Adipose tissue (tissue), 3 donors: Measurements from ENCODE around the gene C4orf50. TPM values are rescaled to one million over a fixed set of nuclear protein-coding genes. Genes with fewer than 3 reads are reported as not detected.
"Not testable (repeated sequence)": the region's sequence is repeated elsewhere in the genome, so short reads cannot be mapped to it uniquely, and the experiment has no call there.

Source experiments
- H3K27ac ChIP-seq: one replicate; pipeline ENCODE4 v1.5.1; 2013; ENCODE audit warnings: low read depth, low read length
- WGBS, 3 donors: extraction: QIAGEN DNeasy Blood & Tissue Kit; methylation state at CpG; one replicate each; pipeline ENCODE4 v1.1.7; 2013; 5-methylcytosine and 5-hydroxymethylcytosine counted together
- polyA plus RNA-seq, 3 donors: library from polyadenylated mRNA; stranded (reverse); fragments of 200-250 nt; gene quantifications; one replicate each; pipeline ENCODE4 v1.2.3, GENCODE V29; 2013
- donor health status: healthy with polysubstance abuse.
- donor health status: Bipolar disorder and iron deficiency.
- donor health status: healthy.

Gene C4orf50
- polyA plus RNA-seq, 3 donors: 0.01 to 0.03 TPM; not detected in 1

DNA sequence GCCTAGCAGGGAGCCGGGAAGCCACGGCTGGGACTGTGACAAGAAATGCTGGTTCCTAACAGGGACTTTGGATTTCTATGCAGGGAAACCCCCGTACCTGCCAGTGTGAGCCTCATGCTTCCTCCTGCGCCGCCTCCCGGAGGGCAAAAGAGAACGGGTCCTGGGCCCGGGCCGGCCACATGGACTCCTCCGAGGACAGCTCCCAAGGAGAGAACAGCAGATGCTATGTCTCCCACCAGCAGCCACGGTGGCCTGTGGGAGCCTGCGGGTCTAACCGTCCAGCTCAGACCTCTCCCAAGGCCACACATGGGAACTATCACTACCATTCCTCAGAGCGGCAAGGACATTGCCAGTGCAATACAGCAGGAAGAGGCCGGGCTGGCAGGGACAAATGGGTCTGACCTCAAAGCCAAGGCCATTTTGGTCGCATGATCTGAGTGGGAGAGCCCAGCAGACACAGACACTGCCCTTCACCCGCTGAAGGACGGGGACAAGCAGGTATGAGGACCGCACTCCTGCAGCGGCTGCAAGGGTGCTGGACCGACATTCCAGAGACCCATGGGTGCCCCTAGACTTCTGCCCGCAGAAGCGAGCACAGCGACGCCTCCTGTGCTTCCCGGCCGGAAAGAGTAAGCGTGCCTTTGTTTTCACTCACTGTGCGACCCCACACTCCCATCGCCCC, 4.5 kb upstream of the C4orf50 start:
- no peak overlapping the region for H3K27ac ChIP-seq
- 56 to 85% (median 81%) methylated on average over 30 of the region's 30 CpGs for WGBS, 3 donors

DNA sequence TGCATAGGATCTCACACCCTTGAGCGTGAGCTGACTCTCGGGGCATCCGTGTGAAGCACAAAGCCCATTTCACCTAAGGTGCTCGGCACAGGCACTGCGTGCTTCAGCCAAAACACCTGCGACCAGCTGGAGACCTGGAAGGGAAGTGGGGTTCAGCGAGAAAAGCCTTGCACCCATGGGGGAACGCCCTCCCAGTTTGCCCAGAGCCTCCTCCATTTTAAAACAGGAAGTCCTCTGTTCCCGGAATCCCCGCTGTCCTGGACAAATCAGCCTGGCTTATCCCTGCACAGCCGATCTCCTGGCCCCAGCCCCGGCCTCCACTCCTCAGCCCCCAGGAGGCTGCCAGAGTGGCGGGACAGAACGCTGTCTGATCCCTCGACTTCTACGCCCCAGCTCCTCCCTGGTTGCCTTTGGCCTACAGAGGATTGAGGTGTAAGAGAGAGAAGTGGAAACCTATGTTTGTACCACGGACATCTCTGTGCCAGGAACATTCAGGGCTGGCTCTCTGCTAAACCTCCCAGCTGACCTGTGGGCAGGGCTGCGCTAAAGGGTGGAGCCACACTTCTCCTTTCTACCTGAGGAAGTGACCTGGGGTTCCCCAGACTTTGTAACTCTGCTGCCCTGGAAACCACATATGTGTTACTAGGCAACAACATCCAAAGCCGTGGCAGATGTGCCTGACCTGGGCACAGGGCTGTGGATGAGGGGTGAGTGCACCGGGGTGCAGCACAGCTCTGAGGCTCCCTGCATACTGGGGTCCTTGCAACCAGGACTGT, 3.8 kb upstream of the C4orf50 start:
- WGBS, 3 donors: 75 to 81% (median 79%) methylated on average over 20 of the region's 20 CpGs
- H3K27ac ChIP-seq: no peak overlapping the region

DNA sequence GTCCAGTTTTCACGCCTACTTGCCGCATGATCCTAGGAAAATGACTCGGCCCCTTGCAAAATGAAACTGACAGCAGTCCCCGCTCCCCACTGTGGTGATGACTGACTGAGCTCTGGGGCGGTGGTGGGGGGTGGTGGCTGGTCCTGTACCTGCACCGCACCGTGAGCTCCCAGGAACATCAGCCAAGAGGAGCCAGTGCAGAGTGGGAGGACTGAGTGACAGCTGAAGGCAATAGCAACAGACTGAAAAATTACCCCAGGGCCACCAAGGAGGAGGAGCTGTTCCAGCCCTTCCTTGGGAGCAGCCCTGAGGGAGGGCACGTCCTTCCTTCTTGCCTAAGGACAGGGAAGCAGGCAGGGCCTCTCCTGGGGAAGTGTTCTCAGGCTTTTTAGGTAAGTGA, 2.4 kb upstream of the C4orf50 start:
- WGBS, 3 donors: 63 to 83% (median 81%) methylated on average over 8 of the region's 8 CpGs
- H3K27ac ChIP-seq: no peak overlapping the region

DNA sequence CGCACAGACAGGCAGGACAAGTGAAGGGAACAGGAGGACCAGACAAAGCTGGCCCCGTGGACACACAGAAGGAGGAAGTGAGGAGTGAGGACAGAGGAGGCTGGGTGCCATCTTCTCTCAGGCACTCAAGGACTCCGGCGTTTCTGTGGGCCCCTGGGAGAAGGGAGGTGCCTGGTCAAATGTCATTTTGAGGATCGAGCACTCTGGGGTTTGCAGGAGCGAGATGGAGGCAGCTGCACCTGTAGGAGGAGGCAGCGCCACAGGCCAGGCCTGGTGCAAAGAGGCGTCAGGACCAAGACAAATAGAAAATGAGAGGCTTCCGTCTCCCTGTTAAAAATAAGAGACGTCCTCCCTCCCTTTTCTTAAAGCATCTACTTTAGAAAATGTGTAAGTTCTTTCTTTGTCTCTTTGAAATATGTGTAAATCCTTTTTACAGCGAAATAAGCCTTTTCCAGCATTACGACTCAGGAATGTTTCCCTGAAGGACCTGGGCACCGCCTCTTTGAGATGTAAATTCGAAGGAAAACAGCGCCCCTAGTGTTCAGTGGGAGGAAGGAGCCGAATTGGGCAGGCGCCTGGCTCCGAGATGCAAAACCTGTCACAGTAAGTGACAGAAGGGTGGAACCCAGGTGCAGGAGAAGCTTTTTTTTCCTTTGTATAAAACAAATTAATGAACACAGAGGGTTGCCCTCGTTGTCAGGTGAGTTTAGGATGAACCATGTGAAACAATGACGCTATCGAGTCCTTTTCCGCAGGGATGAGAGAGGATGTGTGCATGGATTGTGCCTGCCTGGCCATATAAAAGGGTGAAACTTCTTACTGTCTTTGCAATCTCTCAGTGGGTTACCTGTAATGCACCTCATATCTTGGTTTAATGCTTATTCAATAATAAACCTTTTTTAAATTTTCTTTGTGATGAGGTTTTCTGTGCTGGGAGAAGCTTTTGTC, 1.4 kb upstream of the C4orf50 start:
- no peak overlapping the region for H3K27ac ChIP-seq
- 34 to 39% (median 36%) methylated on average over 22 of the region's 22 CpGs for WGBS, 3 donors

DNA sequence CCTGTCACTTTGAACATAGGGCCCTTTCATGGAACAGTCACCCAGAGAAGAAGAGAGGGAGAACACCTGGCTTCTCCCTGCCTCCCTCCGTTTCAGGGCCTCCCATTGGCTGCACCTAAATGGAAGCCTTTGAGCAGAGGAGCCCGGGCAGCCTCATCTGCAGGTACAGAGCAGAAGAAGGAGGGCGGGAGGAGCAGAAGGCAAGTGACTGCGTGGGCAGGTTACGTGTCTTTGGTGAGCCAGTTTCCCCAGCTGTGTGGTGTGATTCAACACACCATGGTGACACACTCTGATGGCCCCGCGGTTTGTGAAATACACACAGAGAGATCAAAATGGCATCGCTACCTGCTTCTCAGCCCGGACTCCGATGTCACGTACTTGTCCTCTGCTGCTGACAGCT, 431 bp downstream of the C4orf50 start:
- no peak overlapping the region for H3K27ac ChIP-seq
- 82 to 87% (median 85%) methylated on average over 11 of the region's 11 CpGs for WGBS, 3 donors

DNA sequence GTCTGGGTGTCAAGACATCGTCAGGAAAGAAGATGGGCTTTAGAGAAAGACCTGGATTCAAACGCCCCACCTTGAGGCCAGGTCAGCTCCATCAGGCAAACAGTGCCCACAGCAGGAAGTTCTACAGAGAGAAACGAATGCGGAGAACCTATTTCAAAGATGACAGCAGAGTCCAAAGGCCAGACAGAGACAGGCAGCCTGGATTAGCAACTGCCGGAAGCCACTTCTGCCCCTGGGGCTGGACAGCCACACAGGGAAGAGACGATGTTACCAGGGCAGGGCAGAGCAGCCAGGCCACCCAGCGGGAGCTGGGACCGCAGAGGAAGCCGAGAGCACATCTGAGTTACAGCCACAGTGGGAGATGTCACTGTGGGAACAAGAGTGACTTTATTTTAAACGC, 1.2 kb downstream of the C4orf50 start:
- WGBS, 3 donors: 53 to 76% (median 65%) methylated on average over 10 of the region's 10 CpGs
- H3K27ac ChIP-seq: no peak overlapping the region

DNA sequence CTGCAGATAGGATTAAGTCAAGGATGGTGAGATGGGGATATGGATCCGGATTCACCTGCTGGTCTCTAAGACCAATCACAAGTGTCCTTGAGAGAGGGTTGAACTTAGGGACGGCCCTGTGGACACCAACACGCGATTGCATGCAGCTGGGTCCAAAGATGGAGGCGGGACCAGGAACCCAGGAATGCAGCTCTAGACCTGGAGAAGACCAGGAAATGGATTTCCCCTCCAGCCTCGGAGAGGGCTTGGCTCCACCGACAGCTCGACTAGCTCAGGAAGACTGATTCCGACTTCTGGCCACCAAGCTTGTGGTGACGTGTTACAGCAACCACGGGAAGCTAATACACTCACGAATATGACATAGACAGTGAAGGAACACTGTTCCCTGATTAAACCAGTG, 4.7 kb downstream of the C4orf50 start:
- no peak overlapping the region for H3K27ac ChIP-seq
- WGBS, 3 donors: 73 to 83% (median 83%) methylated on average over 12 of the region's 12 CpGs

DNA sequence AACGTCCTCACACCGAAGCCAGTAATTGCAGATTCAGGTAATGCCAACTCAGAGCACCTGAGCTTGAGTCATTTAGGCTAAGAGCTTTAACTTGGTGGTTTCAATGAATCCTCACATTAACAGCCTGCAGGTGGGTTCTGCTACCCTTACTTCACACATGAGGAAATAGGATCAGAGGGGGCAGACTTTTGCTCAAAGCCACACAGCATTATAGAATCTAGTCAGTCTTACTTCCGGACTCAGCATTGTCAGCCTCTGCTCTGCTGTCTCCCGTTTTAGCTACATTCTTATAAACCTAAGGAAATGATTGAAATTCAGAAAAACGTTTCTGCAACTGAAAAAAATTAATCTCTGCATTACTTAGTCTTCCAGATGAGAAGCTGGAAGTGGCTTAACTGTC, 6.0 kb downstream of the C4orf50 start:
- no peak overlapping the region for H3K27ac ChIP-seq
- 53 to 65% (median 54%) methylated on average over 5 of the region's 5 CpGs for WGBS, 3 donors

DNA sequence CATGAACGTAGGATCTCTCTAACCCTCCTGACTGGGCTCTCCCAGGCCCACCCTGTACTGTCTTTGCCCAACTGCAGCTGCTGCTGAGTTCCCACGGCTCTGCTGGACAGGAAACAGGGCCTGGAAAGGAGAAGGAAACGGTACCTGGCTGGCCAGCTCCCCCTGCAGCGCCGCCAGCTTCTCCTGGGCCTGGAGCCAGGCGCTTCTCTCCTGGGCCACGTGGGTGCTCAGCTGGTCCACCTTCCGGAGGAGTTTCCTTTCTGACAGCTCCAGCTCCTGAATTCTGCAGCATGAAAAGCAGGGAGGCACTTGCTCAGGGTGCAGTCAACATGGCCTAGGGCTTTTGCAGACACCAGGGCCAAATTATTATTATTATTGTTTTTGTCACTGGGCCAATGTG, 6.5 kb downstream of the C4orf50 start:
- WGBS, 3 donors: 1 to 3% (median 2%) methylated on average over 8 of the region's 8 CpGs
- no peak overlapping the region for H3K27ac ChIP-seq

DNA sequence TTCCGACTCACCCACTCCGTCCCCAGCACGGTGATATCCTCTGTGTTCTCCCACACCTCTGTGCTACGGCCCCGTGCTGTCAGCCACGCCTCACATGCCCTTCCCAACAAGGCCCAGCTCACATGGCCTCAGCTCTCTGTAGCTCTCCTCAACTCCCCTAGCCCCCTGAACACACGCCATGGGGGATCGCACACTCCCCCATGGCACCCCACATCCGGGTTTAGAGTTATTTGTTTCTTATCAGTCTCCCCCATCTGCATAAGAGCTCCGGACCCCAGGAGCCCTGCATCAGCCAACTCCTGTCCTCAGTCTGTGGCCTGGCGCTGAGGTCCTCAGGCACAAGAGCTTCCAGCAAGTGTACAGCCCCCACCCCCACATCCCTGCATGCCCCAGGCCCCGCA, 7.0 kb downstream of the C4orf50 start:
- H3K27ac ChIP-seq: no peak overlapping the region
- 27 to 50% (median 34%) methylated on average over 11 to 12 of the region's 12 CpGs for WGBS, 3 donors

DNA sequence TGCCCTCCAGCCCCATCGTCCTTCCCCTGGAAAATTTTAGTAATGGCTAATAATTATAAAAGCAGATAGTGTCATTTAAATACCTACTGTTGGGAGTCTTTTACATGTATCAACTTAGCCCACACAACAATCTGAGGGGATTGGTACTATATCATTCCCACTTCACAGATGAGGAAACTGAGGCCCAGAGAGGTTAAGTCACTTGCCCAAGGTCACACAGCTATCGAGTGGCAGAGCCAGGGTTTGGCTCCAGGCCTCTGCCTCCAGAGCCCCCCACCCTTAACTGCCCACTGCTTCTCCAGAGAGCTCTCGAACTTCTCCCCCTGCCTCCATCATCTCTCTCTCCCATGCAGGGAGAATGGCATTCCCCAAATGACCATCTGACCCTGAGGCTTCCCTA, 7.4 kb downstream of the C4orf50 start:
- WGBS, 3 donors: 66 to 81% (median 72%) methylated on average over 3 of the region's 3 CpGs
- no peak overlapping the region for H3K27ac ChIP-seq

DNA sequence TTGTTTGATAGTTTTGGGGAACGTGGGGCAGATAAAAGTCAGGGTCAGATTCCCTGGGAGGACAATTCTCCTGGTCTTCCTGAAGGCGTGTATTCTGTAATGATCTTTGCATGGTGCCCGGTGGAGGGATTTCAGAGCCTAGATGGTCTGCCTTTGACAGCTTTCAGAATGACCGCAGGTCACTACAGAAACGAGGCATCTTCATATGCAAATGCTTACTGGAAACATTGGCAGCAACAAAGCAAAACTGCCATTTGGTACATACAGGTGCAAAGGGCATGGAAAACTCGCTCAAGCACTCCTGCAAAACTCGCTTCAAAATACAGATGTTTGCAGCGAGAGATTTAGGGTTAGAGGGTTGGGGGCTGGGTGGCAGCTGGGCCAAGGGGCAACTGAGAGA, 8.8 kb downstream of the C4orf50 start:
- no peak overlapping the region for H3K27ac ChIP-seq
- WGBS, 3 donors: 38 to 64% (median 52%) methylated on average over 8 of the region's 8 CpGs

DNA sequence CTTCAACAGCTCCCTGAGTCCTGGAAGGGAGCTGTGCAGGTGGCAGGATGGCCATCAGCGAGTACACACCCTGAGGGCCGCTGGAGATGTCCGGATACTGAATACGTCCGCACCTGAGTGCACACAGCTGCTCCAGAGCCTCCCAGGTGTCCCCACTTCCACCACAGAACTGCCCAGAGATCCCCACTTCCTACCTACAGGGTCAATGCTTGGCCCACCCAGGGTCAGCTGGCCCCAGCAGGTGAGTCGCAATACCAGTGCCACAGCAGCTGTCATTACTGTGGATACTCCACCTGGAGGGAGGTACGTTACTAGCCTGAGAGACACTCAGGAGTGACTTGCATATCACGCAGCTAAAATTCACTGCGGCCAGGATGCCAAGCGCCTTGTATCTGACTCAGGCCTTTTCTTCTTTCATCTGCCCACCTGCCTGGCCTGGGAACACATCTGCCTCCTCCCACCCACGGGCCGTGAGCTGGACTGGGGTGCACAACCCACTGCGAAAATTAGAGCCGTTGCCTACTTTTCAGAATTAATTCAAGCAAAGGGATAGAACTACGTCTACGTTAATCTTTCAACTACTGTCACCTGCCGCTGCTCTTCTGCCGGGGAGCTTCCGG, 9.4 kb downstream of the C4orf50 start:
- 58 to 77% (median 75%) methylated on average over 19 of the region's 19 CpGs for WGBS, 3 donors
- no peak overlapping the region for H3K27ac ChIP-seq

DNA sequence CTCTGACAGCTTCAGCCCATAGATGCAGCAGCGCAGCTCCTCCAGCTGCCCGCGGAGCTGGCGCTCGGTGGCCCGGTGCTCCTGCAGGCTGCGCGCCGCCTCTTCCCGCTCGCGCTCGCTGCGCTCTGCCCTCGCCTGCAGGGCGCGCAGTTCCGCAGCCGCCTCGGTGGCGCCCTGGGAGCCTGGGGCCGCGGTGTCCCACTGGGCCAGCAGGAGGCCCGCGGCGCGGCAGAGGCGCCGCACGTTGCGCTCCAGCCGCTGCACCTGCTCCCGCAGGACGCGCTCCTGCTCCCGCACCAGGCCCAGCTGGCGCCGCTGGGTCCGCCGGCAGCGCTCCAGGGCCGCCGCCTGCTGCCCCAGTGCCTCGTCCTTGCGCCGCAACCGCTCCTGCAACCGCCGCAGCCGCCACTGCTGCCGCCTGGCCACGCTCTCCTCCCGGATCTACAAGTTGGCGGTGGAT, 10.1 kb downstream of the C4orf50 start:
- WGBS, 3 donors: 13 to 35% (median 26%) methylated on average over 53 to 54 of the region's 54 CpGs
- no peak overlapping the region for H3K27ac ChIP-seq

DNA sequence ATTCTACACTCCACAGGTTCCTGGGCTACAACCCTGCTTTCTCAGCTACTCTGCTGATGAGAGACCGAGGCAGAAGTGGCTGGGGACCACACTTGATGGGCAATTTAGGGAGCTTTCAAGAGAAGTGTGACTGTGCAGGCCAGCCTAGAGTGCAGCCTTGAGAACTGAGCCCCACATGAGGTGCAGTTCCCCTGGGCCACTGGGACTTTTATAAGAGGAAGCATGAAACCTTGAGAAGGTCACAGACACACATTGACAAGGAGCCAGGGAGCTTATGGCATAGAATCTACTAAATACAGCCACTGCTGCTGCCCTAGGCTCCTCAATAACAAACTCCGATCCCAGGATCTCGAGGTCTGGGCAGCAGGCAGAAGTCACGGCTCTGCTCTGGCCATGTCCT, 13.1 kb downstream of the C4orf50 start:
- H3K27ac ChIP-seq: no peak overlapping the region
- 75 to 88% (median 82%) methylated on average over 4 of the region's 4 CpGs for WGBS, 3 donors

DNA sequence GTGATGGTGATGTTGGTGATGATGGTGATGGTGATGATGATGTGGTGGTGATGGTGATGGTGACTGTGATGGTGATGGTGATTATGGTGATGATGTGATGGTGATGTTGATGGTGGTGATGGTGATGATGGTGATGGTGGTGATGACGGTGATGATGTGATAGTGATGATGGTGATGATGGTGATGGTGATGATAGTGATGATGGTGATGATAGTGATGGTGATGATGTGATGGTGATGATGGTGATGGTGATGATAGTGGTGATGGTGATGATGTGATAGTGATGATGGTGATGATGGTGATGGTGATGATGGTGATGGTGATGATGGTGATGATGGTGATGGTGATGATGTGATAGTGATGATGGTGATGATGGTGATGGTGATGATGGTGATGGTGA, 14.7 kb downstream of the C4orf50 start:
- H3K27ac ChIP-seq: not testable (repeated sequence)
- WGBS, 3 donors: 79 to 98% (median 83%) methylated on average over 1 of the region's 1 CpG

DNA sequence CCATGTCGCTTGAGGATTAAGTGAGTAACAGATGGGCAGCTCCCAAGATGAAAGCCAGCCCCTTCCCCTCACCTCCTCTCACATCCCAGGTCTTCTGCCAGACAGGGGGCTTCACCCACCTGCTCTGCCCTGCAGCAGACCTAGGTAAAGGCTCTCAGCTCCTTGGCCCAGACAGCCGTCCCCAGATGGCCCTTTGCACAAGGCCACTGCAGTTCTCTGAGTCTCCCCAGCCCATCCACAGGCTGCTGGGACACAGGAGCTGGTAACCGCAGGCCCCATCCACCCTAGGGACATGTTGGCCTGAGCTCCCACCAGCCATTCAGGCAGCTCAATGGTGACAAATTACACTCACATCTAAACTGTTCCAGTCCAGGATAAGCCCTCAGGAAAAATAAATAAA, 15.3 kb downstream of the C4orf50 start:
- 67 to 89% (median 78%) methylated on average over 3 of the region's 3 CpGs for WGBS, 3 donors
- H3K27ac ChIP-seq: no peak overlapping the region

DNA sequence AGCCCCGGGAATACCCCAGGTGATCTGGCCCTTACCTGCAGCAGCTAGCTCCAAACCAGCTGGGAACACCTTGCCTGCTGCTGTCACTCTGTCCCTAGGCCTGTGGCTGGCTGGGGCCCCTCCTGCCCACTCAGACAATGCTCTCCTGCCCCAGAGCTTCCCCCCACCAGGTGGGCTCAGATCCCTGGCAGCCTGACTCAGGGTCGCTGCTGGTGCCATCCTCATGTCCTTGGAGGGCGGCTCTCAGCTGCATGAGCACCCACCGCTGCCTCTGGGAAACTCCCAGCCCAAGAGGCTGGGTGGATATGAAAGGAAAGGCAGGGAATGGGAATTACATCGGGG, 15.8 kb downstream of the C4orf50 start:
- WGBS, 3 donors: 72 to 86% (median 81%) methylated on average over 5 of the region's 5 CpGs

More for the DNA sequence above, 15.8 kb downstream of the C4orf50 start:
- no peak overlapping the region for H3K27ac ChIP-seq
